Activated T-helper 1 cell treated with Interleukin-2 at 50 U/mL for 16 hours (primary cell): Measurements from ENCODE around the gene CD180.

ENCODE experiments used
- DNase-seq: peaks from one replicate; pipeline ENCODE4 v3.0.0-alpha.2; 2020; ENCODE audit warnings: low read depth

CD180 gene

GRCh38 chr5:67196537-67197059, at the start of gene CD180:
Gene CD180 (minus strand): TSS chr5:67196799. CDS start chr5:67196641, 158 bp downstream.
- no peak for DNase-seq

GRCh38 chr5:67246108-67246507, 49.5 kb upstream of the CD180 start:
- no peak for DNase-seq

- DNase-seq, result no peak
Observed at GRCh38 chr5:67245259-67245846, 48.8 kb upstream of the CD180 start.

- DNase-seq, result no peak
Observed at GRCh38 chr5:67244345-67244793, 47.8 kb upstream of the CD180 start.

- DNase-seq, result no peak
Observed at GRCh38 chr5:67243944-67244343, 47.3 kb upstream of the CD180 start.

- no peak for DNase-seq
Observed at GRCh38 chr5:67243349-67243748, 46.8 kb upstream of the CD180 start.

- DNase-seq, result no peak
Observed at GRCh38 chr5:67241326-67241725, 44.7 kb upstream of the CD180 start.

GRCh38 chr5:67240846-67241245, 44.2 kb upstream of the CD180 start:
- DNase-seq, result no peak

GRCh38 chr5:67240065-67240464, 43.5 kb upstream of the CD180 start:
- no peak for DNase-seq

GRCh38 chr5:67238191-67238590, 41.6 kb upstream of the CD180 start:
- no peak for DNase-seq

GRCh38 chr5:67235399-67236110, 39.0 kb upstream of the CD180 start:
- no peak for DNase-seq

GRCh38 chr5:67234671-67235176, 38.1 kb upstream of the CD180 start:
- DNase-seq, result no peak

- DNase-seq, result no peak
Observed at GRCh38 chr5:67233075-67233474, 36.5 kb upstream of the CD180 start.

GRCh38 chr5:67223211-67223610, 26.6 kb upstream of the CD180 start:
- DNase-seq, result no peak

- DNase-seq, result no peak
Observed at GRCh38 chr5:67222243-67223025, 25.8 kb upstream of the CD180 start.

- DNase-seq, result peak; percentile 29
Observed at GRCh38 chr5:67221487-67222242, 25.1 kb upstream of the CD180 start.

GRCh38 chr5:67216564-67216963, 20.0 kb upstream of the CD180 start:
- no peak for DNase-seq

GRCh38 chr5:67215519-67216471, 19.2 kb upstream of the CD180 start:
- peak; percentile 55 for DNase-seq

GRCh38 chr5:67214707-67215447, 18.3 kb upstream of the CD180 start:
- DNase-seq, result no peak

- no peak for DNase-seq
Observed at GRCh38 chr5:67214036-67214435, 17.4 kb upstream of the CD180 start.
